HG03095 (cell line): Measurements from ENCODE around the gene CDC26.
A peak's percentile ranks its signal among the peaks of the same experiment; 100 is the strongest.

Experiments used
- ATAC-seq: cut with Tn5 transposase; IDR thresholded peaks from one replicate; pipeline ENCODE4 v1.9.1; 2021; ENCODE audit warnings: moderate library complexity; ENCODE audit not compliant: unreplicated experiment

The CDC26 gene

GRCh38 chr9:113275157-113276131 is at the start of gene CDC26, which contains the start of gene PRPF4:
CDC26 (minus strand) TSS chr9:113275572; CDS start chr9:113272507, 3,065 bp downstream.
PRPF4 (plus strand) TSS chr9:113275658; CDS start chr9:113275744, 86 bp downstream.
- ATAC-seq, result peak; percentile 98

DNA sequence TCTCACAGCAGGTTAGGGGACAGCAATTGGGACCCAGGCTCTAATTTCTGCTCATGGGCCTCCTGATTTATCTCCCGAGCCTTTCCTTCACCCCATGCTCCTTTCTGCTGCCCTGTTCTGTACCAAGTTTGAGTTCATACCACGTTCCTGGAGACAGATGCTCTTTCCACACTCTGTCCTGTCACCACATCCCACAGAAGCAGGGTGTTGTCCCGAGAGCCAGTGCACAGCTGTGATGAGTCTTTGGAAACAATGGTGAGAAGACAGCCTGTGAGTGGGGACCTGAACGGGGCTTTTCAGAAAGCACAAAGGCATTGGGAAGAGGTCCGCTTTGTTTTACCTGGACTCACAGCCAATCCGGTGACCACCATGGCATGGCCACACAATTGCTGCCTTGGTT is 47.3 kb upstream of the CDC26 start:
- ATAC-seq, result no peak

DNA sequence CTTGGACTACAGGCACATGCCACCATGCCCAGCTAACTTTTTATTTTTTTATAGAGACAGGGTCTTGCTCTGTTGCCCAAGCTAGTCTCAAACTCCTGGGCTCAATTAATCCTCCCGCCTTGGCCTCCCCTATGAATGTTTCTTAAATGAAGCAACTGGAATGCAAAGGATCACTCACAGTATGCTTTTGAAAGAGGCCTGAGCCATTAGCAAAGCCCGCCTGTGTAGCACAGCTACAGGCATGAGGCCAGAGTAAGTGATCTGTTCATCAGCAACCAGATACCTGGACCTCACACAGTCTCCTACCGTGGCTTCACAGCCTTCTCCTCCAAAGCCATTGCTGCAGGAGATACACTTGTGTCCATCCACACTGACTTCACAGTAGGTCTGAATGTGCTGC is 44.7 kb upstream of the CDC26 start:
- ATAC-seq, result no peak

GRCh38 chr9:113319054-113319453 is 43.7 kb upstream of the CDC26 start:
- ATAC-seq, result no peak

GRCh38 chr9:113317777-113318176 is 42.4 kb upstream of the CDC26 start:
- no peak for ATAC-seq

GRCh38 chr9:113316030-113316429 is 40.7 kb upstream of the CDC26 start:
- no peak for ATAC-seq

- no peak for ATAC-seq
Observed at GRCh38 chr9:113315231-113315630, 39.9 kb upstream of the CDC26 start.

DNA sequence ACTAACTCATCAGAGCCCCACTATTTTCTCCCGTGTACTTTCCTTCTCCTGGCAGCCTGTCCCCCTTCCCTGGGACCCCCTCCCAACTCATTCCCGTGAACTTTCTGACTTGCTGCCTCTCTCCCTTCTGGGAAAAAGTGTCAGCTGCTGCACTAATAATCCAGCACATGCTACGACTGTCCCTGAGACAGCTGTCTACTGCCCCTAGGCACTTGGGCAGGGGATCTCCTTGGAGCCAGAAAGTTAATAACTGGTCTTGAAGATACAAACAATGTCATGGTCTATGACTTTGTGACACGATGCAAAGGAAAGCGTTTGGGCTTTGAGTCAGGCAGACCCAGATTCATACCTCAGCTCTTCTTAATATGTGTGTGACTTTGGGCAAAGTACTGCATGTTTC is 37.9 kb upstream of the CDC26 start:
- ATAC-seq, result no peak

GRCh38 chr9:113311961-113312360 is 36.6 kb upstream of the CDC26 start:
- no peak for ATAC-seq

- ATAC-seq, result no peak
Observed at GRCh38 chr9:113310538-113310937, 35.2 kb upstream of the CDC26 start.

DNA sequence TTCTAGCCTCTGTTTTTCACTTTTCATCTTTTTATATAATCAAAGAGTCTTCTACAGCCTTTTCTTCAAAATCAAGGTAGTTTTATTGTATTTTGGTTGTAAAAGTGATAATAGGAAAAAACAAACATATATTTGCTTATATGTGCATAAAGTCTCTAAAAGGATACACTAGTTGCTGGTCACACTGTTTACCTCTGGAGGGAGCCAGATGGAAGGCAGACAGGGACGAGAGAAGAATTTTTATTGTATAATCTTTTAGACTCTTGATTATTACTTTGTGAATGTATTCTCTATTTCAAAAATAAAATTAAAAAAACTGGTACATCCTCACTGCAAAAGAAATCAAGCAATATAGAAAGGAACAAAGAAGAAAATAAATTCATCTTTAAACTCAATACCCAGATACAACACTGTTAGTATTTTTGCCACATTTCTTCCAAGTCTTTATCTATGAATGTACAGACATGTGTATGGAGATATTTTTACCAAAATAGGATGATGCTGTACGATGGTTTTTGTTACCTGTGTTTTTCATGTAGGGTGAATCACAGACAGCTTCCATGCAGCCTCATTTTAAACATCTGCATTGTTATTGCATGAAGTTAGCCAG is 33.9 kb upstream of the CDC26 start:
- no peak for ATAC-seq

DNA sequence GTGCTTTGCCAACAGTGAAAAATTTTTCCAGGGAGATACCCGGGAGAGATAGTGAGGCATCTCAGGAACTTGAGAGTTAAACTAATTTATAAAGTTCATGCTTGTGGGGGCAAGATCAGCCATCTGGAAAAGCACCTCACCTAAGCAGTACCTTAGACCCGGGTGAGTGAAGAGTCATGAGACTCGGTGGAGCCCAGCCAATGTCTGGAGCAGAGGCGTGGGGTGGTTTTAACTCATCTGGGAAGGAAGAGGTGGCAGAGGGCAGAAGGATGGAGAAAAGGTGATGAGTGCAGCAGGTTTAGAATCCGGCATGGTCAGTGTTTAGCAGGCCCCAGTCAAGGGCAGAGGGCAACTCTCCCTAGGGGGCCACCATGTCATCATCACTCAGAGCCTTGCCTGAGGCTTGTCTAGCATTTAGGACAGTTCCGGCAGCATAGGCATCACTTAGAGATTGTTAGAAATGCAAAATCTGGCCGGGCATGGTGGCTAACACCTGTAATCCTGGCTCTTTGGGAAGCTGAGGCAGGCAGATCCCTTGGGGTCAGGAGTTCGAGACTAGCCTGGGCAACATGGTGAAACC is 32.1 kb upstream of the CDC26 start:
- ATAC-seq, result no peak

DNA sequence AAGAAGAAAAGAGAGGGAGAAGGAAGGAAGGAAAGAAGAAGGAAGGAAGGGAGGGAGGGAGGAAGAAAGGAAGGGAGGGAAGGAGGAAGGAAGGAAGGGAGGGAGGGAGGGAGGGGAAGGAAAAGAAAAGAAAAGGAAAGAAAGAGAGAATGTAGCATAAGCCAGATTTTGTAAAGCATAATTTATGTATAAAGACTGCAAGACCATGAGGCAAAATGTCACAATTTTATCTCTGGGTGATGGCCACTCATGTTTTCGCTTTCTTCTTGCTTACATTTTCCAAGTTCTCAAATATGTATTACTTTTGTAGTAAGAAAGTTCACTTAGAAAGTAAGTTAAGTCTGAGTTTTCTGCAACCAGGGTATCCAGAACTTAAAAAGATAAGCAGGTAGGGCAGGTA is 31.2 kb upstream of the CDC26 start:
- ATAC-seq, result no peak

DNA sequence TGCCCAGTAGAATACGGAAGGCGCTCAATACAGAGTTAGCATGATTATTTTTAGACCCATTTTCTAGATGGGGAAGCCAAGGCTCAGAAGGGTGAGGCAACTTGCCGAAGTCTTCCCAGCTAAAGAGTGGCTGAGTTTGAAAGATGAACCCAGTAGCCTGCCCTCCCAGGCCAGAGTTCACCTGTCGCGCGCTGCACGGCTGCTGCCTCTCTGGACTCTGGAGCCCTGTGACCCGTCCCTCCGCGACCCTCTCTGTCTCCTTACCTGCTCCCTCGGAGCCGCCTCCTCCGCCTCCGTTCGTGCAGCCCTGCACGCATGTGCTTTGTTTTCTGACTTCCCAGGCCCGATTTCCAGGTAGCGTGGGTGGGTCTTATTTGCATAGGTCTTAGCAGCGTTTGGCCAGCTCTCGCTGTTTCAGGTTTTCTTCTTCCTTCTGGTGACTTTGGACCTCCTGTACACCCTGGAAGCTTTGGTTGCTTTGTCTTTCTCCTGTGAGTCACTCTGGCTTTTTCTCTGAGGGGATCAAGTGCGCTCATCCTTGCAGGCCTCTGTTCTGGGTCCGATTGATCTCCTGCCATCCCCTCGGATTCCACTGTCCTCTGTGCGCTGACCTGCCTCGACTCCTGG is 27.5 kb upstream of the CDC26 start, which contains the start of gene RNF183:
RNF183 (minus strand) TSS at position 585 of the 627 bp plus-strand sequence. CDS start 5,192 bp downstream, outside the sequence.
- no peak for ATAC-seq

GRCh38 chr9:113301548-113301947 is 26.2 kb upstream of the CDC26 start:
- no peak for ATAC-seq

- no peak for ATAC-seq
Observed at GRCh38 chr9:113299800-113300292, 24.5 kb upstream of the CDC26 start.

- no peak for ATAC-seq
Observed at GRCh38 chr9:113298924-113299770, 23.8 kb upstream of the CDC26 start.

DNA sequence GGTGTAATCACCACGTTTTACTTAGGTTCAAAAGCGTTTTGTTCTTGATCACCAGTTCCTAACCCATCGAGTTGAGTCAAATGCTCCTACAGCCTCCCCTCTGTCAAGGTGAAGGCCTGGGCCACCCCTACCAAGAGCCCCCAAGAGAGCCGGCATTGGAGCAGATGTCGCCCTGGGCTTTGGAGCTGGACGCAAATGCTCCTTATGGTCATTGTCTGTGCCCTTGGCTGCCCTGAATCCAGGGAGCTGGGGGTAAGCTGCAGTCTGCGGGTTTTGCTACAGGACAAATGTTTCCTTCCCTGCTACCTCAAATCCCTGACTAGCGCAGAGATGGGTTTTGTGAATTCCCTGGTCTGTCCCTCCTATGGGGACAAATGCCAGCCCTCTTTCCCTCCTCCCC is 22.9 kb upstream of the CDC26 start:
- no peak for ATAC-seq

DNA sequence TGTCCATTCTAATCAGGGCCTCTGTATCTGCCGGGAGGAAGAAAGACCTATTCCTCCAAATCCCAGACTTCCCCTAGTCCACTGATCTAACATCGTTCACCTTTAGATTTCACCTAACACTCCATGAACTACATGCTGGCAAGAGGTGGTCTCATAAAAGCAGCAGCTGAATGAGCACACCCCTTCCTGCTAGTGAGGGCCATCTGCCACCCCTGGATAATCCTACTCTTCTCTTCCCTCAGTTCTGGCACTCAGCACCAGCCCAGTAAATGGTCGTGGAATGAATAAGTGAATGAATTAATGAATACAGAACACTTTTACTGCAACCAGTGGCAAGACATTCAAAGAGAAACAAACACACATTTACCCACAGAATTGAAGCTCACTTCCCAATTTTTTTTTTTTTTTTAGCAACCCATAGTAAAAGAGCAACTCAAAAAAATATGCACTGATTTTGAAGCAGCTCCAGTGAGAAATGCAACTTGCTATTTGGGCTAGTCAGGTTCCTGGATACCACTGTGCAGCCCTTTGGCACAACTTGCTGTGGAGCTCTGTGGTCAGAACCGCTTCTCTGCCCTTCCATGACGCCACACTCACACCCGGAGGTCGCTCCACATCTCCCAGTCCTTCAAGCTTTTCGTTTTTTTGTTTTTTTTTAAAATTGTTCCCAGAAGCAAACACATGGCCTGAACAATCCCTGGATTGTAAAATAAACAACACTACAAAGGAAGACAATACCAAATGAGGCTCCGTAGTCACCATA is 21.6 kb upstream of the CDC26 start:
- no peak for ATAC-seq
